Esophagus squamous epithelium (tissue), 4 donors: ENCODE measurements around the gene DCTN3.

Experiments
- POLR2A ChIP-seq, 4 donors: fragments of 450-650 bp; IDR thresholded peaks; one replicate each; pipeline ENCODE4 v1.6.1; 2017; ENCODE audit warnings: antibody characterized with exemption in 4 of 4, mild to moderate bottlenecking in 4 of 4, moderate library complexity in 3 of 4
- TF ChIP-seq, protein P1 (sequence below), 6 experiments: fragments of 450-650 bp in 4 of 6; fragments of 200-600 bp in 2 of 6; sonication (generic) in 2 of 6; IDR thresholded peaks; one replicate each; pipeline ENCODE4 v1.5.1; 2016 to 2019; ENCODE audit warnings: antibody characterized with exemption in 6 of 6, mild to moderate bottlenecking in 4 of 6, moderate library complexity in 4 of 6

- TF ChIP-seq POLR2A (IDR thresholded peaks at IDR 0.05), result no peak
- TF ChIP-seq, protein P1, sequence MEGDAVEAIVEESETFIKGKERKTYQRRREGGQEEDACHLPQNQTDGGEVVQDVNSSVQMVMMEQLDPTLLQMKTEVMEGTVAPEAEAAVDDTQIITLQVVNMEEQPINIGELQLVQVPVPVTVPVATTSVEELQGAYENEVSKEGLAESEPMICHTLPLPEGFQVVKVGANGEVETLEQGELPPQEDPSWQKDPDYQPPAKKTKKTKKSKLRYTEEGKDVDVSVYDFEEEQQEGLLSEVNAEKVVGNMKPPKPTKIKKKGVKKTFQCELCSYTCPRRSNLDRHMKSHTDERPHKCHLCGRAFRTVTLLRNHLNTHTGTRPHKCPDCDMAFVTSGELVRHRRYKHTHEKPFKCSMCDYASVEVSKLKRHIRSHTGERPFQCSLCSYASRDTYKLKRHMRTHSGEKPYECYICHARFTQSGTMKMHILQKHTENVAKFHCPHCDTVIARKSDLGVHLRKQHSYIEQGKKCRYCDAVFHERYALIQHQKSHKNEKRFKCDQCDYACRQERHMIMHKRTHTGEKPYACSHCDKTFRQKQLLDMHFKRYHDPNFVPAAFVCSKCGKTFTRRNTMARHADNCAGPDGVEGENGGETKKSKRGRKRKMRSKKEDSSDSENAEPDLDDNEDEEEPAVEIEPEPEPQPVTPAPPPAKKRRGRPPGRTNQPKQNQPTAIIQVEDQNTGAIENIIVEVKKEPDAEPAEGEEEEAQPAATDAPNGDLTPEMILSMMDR (IDR thresholded peaks at IDR 0.05), result no peak
Observed at GRCh38 chr9:34572092-34572491, 48.2 kb downstream of the DCTN3 start.
